Activated naive CD8-positive, alpha-beta T cell treated with anti-CD3 and anti-CD28 coated beads for 36 hours (primary cell): Measurements from ENCODE around the gene NBAS. TPM values are rescaled to one million over a fixed set of nuclear protein-coding genes. Genes with fewer than 3 reads are reported as not detected.
"Not testable (repeated sequence)": the region's sequence is repeated elsewhere in the genome, so short reads cannot be mapped to it uniquely, and the experiment has no call there.

Experiments used
- DNase-seq: peaks from one replicate; pipeline ENCODE4 v3.0.0; 2021
- H3K27ac Mint-ChIP-seq: one replicate; pipeline ENCODE4 v1.8.0; 2022; ENCODE audit warnings: mild to moderate bottlenecking, moderate library complexity, mixed read lengths
- H3K27me3 Mint-ChIP-seq: one replicate; pipeline ENCODE4 v1.8.0; 2022; ENCODE audit warnings: mild to moderate bottlenecking, mixed read lengths
- H3K36me3 Mint-ChIP-seq: one replicate; pipeline ENCODE4 v1.8.0; 2021; ENCODE audit warnings: mild to moderate bottlenecking, mixed read lengths
- H3K4me1 Mint-ChIP-seq: one replicate; pipeline ENCODE4 v1.8.0; 2021; ENCODE audit warnings: mixed read lengths
- H3K4me3 Mint-ChIP-seq: one replicate; pipeline ENCODE4 v1.8.0; 2022; ENCODE audit warnings: mild to moderate bottlenecking, moderate library complexity, mixed read lengths
- H3K9me3 Mint-ChIP-seq: one replicate; pipeline ENCODE4 v1.8.0; 2022; ENCODE audit warnings: mixed read lengths
- total RNA-seq, 2 experiments: library from RNA; stranded (reverse); gene quantifications; one replicate each; pipeline ENCODE4 v1.2.3, GENCODE V29; 2021

The NBAS gene
- total RNA-seq, 2 experiments from 2014 or later = 34.1 to 38.2 TPM

DNA sequence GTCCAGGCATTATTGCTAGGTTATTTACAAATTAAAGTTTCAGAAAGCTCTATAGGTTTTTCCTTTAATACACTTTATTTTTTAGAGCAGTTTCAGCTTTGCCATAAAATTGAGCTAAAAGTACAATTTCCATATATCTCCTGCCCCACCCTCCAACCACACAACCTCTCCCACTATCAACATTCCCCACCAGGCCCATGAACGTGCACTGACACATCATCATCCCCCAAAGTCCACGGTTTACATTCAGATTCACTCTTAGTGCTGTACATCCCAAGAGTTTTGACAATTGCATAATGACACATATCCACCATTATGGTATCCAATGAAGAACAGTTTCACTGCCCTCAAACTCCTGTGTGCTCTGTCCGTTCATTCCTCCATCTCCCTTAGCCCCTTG, 139.4 kb downstream of the NBAS start:
- Mint-ChIP-seq H3K4me1 (no peaks in the 10 kb centered on the region), H3K27me3 (no peaks in the 10 kb centered on the region), H3K4me3 (no peak overlapping the region), H3K9me3 (no peaks in the 10 kb centered on the region), H3K27ac (no peak overlapping the region), H3K36me3 (peaks cover 4% of the 10 kb centered on the region)
- DNase-seq = no peak

DNA sequence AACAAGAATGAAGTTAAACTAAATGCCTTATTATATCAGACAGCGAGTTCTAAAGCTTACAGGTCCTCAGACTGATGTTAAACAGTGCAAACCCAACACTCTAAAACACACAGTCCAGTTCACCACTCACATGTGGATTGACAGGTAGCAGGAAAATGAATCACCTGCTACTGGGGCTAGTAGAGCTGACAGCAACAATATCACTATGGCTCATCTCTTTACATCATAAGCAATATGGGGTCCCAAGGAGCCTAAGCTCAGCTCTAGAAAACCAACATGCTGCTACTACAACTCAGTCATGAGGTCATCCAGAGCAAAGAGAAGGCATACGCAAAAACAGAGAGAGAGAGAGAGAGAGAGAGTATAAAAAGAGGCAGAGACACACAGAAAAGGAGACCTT, 145.4 kb downstream of the NBAS start:
- Mint-ChIP-seq H3K4me3 (no peak overlapping the region), H3K9me3 (no peaks in the 10 kb centered on the region), H3K27ac (no peak overlapping the region), H3K27me3 (no peaks in the 10 kb centered on the region), H3K36me3 (peaks cover 21% of the 10 kb centered on the region), H3K4me1 (no peaks in the 10 kb centered on the region)
- DNase-seq = no peak

- no peaks in the 10 kb centered on the region for H3K9me3 Mint-ChIP-seq
- H3K27ac Mint-ChIP-seq = no peak overlapping the region
- H3K4me1 Mint-ChIP-seq = no peaks in the 10 kb centered on the region
- DNase-seq = no peak
- H3K27me3 Mint-ChIP-seq = no peaks in the 10 kb centered on the region
- H3K4me3 Mint-ChIP-seq = no peak overlapping the region
- H3K36me3 Mint-ChIP-seq = peaks cover 28% of the 10 kb centered on the region
These were observed 148.4 kb downstream of the NBAS start for GRCh38 chr2:15412779-15413178.

DNA sequence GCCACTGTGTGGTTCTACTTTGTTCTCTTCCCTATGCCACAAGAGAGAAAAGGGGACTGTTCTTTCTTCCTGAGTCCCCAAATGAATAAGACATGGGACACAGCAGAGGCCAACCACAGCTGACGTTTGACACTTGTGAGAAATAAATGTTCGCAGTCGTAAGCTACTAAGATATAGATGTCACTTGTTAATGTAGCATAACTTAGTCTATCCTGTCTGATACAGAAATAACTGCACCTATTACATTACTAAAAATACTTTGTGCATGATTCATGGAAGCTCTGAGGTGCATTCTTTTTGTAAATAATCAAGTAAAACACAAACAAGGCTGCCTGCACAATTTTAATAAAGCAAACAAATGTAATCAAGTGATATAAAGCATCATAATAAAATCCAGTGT, 148.8 kb downstream of the NBAS start:
- Mint-ChIP-seq H3K36me3 (peaks cover 28% of the 10 kb centered on the region), H3K4me3 (no peak overlapping the region), H3K9me3 (no peaks in the 10 kb centered on the region), H3K27ac (no peak overlapping the region), H3K27me3 (no peaks in the 10 kb centered on the region), H3K4me1 (no peaks in the 10 kb centered on the region)
- no peak for DNase-seq

DNA sequence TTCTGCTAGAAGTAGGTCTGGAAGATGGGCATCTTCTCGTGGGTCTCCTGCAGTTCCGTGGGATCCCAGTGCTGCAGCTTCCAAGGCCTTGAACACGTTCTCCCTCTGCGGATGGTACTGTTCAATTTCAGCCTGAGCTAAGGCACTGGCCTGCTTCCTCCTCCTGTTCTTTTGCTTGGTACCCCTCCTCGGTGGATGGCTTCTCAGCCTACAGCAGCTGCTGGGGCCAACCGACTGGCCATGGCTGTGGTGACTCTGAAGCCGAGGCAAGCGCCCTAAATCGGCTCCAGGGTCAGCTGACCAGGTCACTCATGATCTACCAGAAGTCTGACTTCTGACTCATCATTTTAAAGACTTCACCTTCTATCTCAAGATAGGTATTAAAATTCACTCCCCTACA, 150.2 kb downstream of the NBAS start:
- H3K9me3 Mint-ChIP-seq = no peaks in the 10 kb centered on the region
- H3K4me3 Mint-ChIP-seq = no peak overlapping the region
- no peaks in the 10 kb centered on the region for H3K27me3 Mint-ChIP-seq
- H3K27ac Mint-ChIP-seq = no peak overlapping the region
- no peaks in the 10 kb centered on the region for H3K4me1 Mint-ChIP-seq
- DNase-seq = no peak
- H3K36me3 Mint-ChIP-seq = peaks cover 26% of the 10 kb centered on the region

GRCh38 chr2:15408759-15409158, 152.4 kb downstream of the NBAS start:
- H3K4me1 Mint-ChIP-seq = no peaks in the 10 kb centered on the region
- H3K36me3 Mint-ChIP-seq = peaks cover 29% of the 10 kb centered on the region
- H3K4me3 Mint-ChIP-seq = no peak overlapping the region
- no peaks in the 10 kb centered on the region for H3K9me3 Mint-ChIP-seq
- DNase-seq = no peak
- no peak overlapping the region for H3K27ac Mint-ChIP-seq
- H3K27me3 Mint-ChIP-seq = no peaks in the 10 kb centered on the region

GRCh38 chr2:15407666-15408065, 153.5 kb downstream of the NBAS start:
- Mint-ChIP-seq H3K27ac (no peak overlapping the region), H3K9me3 (no peaks in the 10 kb centered on the region), H3K4me3 (no peak overlapping the region), H3K4me1 (no peaks in the 10 kb centered on the region), H3K27me3 (no peaks in the 10 kb centered on the region), H3K36me3 (peaks cover 20% of the 10 kb centered on the region)
- no peak for DNase-seq

DNA sequence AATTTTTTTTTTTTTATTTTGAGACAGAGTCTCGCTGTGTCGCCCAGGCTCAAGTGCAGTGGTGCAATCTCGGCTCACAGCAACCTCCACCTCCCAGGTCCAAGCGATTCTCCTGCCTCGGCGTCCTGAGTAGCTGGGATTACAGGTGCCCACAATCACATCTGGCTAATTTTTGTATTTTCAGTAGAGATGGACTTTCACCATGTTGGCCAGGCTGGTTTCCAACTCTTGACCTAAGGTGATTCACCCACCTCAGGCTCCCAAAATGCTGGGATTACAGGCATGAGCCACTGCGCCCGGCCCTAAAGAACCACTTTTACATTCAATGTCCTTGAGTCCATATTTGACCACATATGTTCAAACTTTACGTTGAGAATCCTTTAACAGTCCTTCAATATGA, 156.6 kb downstream of the NBAS start:
- H3K27ac Mint-ChIP-seq, DNase-seq, H3K4me1 Mint-ChIP-seq, H3K27me3 Mint-ChIP-seq, H3K36me3 Mint-ChIP-seq, H3K9me3 Mint-ChIP-seq, H3K4me3 Mint-ChIP-seq: not testable (repeated sequence)

GRCh38 chr2:15400240-15400826, 160.8 kb downstream of the NBAS start:
- no peak overlapping the region for H3K4me3 Mint-ChIP-seq
- peaks cover 12% of the 10 kb centered on the region for H3K36me3 Mint-ChIP-seq
- no peaks in the 10 kb centered on the region for H3K9me3 Mint-ChIP-seq
- H3K27ac Mint-ChIP-seq = no peak overlapping the region
- no peaks in the 10 kb centered on the region for H3K27me3 Mint-ChIP-seq
- no peak for DNase-seq
- no peaks in the 10 kb centered on the region for H3K4me1 Mint-ChIP-seq

GRCh38 chr2:15399241-15399640, 161.9 kb downstream of the NBAS start:
- H3K27me3 Mint-ChIP-seq = no peaks in the 10 kb centered on the region
- H3K36me3 Mint-ChIP-seq = peaks cover 9% of the 10 kb centered on the region
- H3K4me1 Mint-ChIP-seq = no peaks in the 10 kb centered on the region
- DNase-seq = no peak
- no peak overlapping the region for H3K4me3 Mint-ChIP-seq
- H3K9me3 Mint-ChIP-seq = no peaks in the 10 kb centered on the region
- H3K27ac Mint-ChIP-seq = no peak overlapping the region

GRCh38 chr2:15391751-15392150, 169.4 kb downstream of the NBAS start:
- Mint-ChIP-seq H3K27ac (no peak overlapping the region), H3K36me3 (peaks cover 13% of the 10 kb centered on the region), H3K4me1 (peaks cover 2% of the 10 kb centered on the region), H3K4me3 (no peak overlapping the region), H3K9me3 (no peaks in the 10 kb centered on the region), H3K27me3 (no peaks in the 10 kb centered on the region)
- no peak for DNase-seq

- H3K4me3 Mint-ChIP-seq = no peak overlapping the region
- no peaks in the 10 kb centered on the region for H3K9me3 Mint-ChIP-seq
- DNase-seq = no peak
- peaks cover 2% of the 10 kb centered on the region for H3K4me1 Mint-ChIP-seq
- H3K27me3 Mint-ChIP-seq = no peaks in the 10 kb centered on the region
- peaks cover 13% of the 10 kb centered on the region for H3K36me3 Mint-ChIP-seq
- H3K27ac Mint-ChIP-seq = no peak overlapping the region
These were observed 171.2 kb downstream of the NBAS start for GRCh38 chr2:15389895-15390294.

- DNase-seq = no peak
- Mint-ChIP-seq H3K4me1 (peaks cover 2% of the 10 kb centered on the region), H3K36me3 (peaks cover 13% of the 10 kb centered on the region), H3K9me3 (no peaks in the 10 kb centered on the region), H3K27ac (no peak overlapping the region), H3K4me3 (no peak overlapping the region), H3K27me3 (no peaks in the 10 kb centered on the region)
These were observed 171.8 kb downstream of the NBAS start for GRCh38 chr2:15389326-15389700.

- Mint-ChIP-seq H3K27me3 (no peaks in the 10 kb centered on the region), H3K9me3 (no peaks in the 10 kb centered on the region), H3K36me3 (peaks cover 13% of the 10 kb centered on the region), H3K4me3 (no peak overlapping the region), H3K27ac (no peak overlapping the region), H3K4me1 (peaks cover 2% of the 10 kb centered on the region)
- DNase-seq = no peak
These were observed 172.5 kb downstream of the NBAS start for GRCh38 chr2:15388406-15389325.

- Mint-ChIP-seq H3K36me3 (peaks cover 19% of the 10 kb centered on the region), H3K4me3 (no peak overlapping the region), H3K27me3 (no peaks in the 10 kb centered on the region), H3K27ac (no peak overlapping the region), H3K4me1 (peaks cover 2% of the 10 kb centered on the region), H3K9me3 (no peaks in the 10 kb centered on the region)
- no peak for DNase-seq
These were observed 175.9 kb downstream of the NBAS start for GRCh38 chr2:15385184-15385583.
